ENCODE results near the gene WNT7B. TPM values are rescaled to one million over a fixed set of nuclear protein-coding genes. Genes with fewer than 3 reads are reported as not detected.

Gene WNT7B
- total RNA-seq, 1 donor from 2014 or later, result 5.4 TPM

GRCh38 chr22:45895436-45896152, 81.4 kb downstream of the WNT7B start:
- intact Hi-C loops (cut with DNase I), result no loop called here
- H3K27me3 ChIP-seq, result peaks cover 18% of the 10 kb centered on the region
- H3K9me3 ChIP-seq, result no peaks in the 10 kb centered on the region
- DNase-seq (peak; percentile 53), ATAC-seq (no peak)
- H3K27ac ChIP-seq, result no peak overlapping the region
- H3K36me3 ChIP-seq, result no peaks in the 10 kb centered on the region
- TF ChIP-seq, protein P1, sequence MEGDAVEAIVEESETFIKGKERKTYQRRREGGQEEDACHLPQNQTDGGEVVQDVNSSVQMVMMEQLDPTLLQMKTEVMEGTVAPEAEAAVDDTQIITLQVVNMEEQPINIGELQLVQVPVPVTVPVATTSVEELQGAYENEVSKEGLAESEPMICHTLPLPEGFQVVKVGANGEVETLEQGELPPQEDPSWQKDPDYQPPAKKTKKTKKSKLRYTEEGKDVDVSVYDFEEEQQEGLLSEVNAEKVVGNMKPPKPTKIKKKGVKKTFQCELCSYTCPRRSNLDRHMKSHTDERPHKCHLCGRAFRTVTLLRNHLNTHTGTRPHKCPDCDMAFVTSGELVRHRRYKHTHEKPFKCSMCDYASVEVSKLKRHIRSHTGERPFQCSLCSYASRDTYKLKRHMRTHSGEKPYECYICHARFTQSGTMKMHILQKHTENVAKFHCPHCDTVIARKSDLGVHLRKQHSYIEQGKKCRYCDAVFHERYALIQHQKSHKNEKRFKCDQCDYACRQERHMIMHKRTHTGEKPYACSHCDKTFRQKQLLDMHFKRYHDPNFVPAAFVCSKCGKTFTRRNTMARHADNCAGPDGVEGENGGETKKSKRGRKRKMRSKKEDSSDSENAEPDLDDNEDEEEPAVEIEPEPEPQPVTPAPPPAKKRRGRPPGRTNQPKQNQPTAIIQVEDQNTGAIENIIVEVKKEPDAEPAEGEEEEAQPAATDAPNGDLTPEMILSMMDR (IDR thresholded peaks at IDR 0.05), result no peak
- no peak overlapping the region for H3K4me3 ChIP-seq
- no peaks in the 10 kb centered on the region for H3K4me1 ChIP-seq

- ATAC-seq (no peak), DNase-seq (peak; percentile 31)
- Histone ChIP-seq H3K4me1 (no peaks in the 10 kb centered on the region), H3K36me3 (no peaks in the 10 kb centered on the region), H3K4me3 (no peak overlapping the region), H3K9me3 (no peaks in the 10 kb centered on the region), H3K27me3 (peaks cover 17% of the 10 kb centered on the region), H3K27ac (no peak overlapping the region)
- TF ChIP-seq, protein P1 (IDR thresholded peaks at IDR 0.05), result no peak
- intact Hi-C loops (cut with DNase I), result no loop called here
These were observed 83.4 kb downstream of the WNT7B start for GRCh38 chr22:45893516-45893915.

DNA sequence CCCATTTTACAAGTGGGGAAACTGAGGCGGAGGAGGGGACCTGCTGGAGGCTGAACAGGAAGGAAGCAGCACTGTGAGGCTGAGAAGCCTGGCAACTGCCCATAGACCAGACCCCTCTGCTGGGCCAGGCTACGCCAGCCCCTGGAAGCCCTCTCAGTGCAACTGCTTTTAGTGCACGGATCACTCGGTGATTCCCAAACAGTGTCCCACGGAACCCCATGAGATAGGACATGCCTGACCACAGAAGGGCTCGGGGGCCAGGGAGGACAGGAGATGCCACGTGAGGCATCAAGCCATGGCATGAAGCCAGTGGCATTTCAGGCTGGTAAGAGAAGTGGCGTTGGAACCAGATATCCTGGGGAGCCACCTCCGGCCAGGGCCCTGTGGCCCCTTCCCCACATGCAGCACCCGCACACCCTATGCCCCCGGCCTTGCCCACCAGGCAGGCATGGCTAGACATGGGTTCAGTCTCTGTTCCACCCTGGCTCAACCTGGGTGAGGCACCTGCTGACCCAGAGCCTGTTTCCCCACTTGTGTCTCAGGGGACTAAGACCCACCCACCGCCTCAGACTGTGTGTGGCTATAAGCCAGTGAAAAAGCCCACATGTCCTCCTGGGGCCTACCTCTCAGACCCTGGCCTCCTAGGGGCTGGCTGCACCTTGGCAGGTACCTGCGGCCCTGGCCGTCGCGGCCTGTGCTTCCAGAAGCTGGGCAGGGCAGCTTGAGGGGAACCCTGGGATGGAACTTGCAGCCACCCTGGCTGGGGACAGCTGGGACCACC, 84.1 kb downstream of the WNT7B start:
- ATAC-seq (no peak), DNase-seq (peak; percentile 61)
- Histone ChIP-seq H3K36me3 (no peaks in the 10 kb centered on the region), H3K27me3 (peaks cover 17% of the 10 kb centered on the region), H3K27ac (no peak overlapping the region), H3K9me3 (no peaks in the 10 kb centered on the region), H3K4me3 (no peak overlapping the region), H3K4me1 (no peaks in the 10 kb centered on the region)
- TF ChIP-seq, protein P1 (IDR thresholded peaks at IDR 0.05), result no peak
- intact Hi-C loops (cut with DNase I), result no loop called here

GRCh38 chr22:45891996-45892621, 84.9 kb downstream of the WNT7B start:
- peaks cover 17% of the 10 kb centered on the region for H3K27me3 ChIP-seq
- H3K9me3 ChIP-seq, result no peaks in the 10 kb centered on the region
- H3K4me3 ChIP-seq, result no peak overlapping the region
- no peaks in the 10 kb centered on the region for H3K4me1 ChIP-seq
- no peaks in the 10 kb centered on the region for H3K36me3 ChIP-seq
- TF ChIP-seq, protein P1 (IDR thresholded peaks at IDR 0.05), result no peak
- no peak overlapping the region for H3K27ac ChIP-seq
- intact Hi-C loops (cut with DNase I), result no loop called here
- ATAC-seq (no peak), DNase-seq (peak; percentile 59)

DNA sequence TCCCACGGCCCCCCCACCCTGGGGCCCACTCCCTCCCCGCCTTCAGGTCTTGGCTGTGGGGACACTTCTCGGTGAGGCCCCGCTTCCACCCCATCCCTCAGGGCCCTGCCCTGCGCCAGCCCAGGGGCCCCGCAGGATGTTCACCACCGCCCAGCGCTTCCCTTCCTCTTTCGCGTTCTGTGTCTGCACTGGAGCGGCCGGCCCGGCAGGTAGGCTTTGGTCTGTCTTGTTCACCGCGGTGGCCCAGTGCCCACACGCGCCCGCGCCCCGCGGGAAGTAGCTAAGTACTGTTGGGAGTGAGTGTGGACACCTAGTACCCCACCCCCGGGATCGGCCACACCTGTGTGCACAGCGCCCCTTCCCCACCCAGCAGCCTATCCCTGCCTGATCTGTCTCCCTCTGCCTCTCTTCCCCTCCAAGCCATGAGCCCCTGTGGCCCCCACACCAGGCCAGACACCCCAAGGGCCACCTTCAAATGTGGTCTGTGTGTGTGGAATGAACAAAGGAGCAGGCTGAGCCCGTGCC, 85.4 kb downstream of the WNT7B start:
- peaks cover 17% of the 10 kb centered on the region for H3K27me3 ChIP-seq
- DNase-seq, result peak; percentile 57

More for the DNA sequence above, 85.4 kb downstream of the WNT7B start:
- no peak overlapping the region for H3K4me3 ChIP-seq
- H3K4me1 ChIP-seq, result no peaks in the 10 kb centered on the region
- H3K9me3 ChIP-seq, result no peaks in the 10 kb centered on the region
- H3K36me3 ChIP-seq, result no peaks in the 10 kb centered on the region
- TF ChIP-seq, protein P1 (IDR thresholded peaks at IDR 0.05), result no peak
- intact Hi-C loops (cut with DNase I), result no loop called here
- ATAC-seq, result no peak
- H3K27ac ChIP-seq, result no peak overlapping the region
